22Rv1 (cell line): ENCODE results near the gene RAD50.

Source experiments
- CTCF ChIP-seq: fragments of 450-650 bp; IDR thresholded peaks from 2 replicates; pipeline ENCODE4 v1.5.1; 2017; ENCODE audit warnings: mild to moderate bottlenecking
- ZFX ChIP-seq: fragments of 450-650 bp; IDR thresholded peaks from 2 replicates; pipeline ENCODE4 v1.6.1; 2017; ENCODE audit warnings: antibody characterized with exemption, borderline replicate concordance

GRCh38 chr5:132635873-132636272 lies 79.1 kb downstream of the RAD50 start:
- TF ChIP-seq CTCF (no peak), ZFX (no peak)
